Activated CD4-positive, CD25-positive, alpha-beta regulatory T cell treated with anti-CD3 and anti-CD28 coated beads, Interleukin-2, amount 50 U/mL, for 72 hours (primary cell): Measurements from ENCODE around the gene GTF2A1L.

Experiments used
- DNase-seq: peaks from one replicate; pipeline ENCODE4 v3.0.0; 2021

The GTF2A1L gene

DNA sequence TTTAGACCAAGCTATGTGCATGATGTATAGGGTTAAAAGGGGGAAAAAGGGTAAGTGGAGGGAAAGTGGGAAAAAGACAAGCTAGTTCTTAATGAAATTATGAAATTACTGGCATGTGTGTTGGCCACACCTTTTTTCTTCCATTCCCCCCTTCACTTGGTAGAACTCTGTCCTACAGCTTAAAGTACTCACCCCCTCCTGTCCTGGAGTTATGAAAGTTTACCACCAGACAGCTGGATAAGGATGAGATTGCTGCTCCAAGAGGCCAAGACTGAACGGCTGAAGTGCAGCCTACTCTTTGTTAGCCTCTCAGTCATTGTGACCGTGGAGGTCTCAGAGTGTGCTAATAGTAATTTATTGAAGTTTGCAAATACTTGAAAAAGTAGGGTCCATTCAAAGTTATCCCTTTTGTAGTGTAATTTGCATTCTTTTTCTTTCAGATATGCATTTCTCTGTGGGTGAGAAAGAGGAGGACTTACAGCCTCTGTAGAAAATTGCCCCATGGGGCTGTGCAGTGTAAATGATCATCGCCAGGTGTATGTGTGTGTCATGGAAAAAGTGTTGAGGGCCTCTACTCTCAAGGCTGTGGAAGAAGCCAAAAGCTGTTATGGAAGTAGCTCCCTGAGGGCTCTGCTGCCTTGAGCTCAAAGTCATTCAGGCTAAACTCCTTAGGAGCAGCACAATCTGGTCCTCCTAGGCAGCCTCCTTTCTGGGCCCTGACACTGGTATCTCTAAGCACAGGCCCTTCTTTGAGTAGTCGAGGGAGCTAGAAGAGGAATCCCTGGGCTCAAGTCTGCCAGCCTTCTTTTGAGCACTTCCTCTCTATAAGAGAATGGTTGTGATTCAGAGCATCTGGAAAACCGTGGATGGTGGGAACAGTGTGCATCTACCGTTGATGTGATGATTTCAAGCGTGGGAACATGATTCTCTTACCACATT, 91.7 kb downstream of the GTF2A1L start:
- DNase-seq = no peak

- DNase-seq = no peak
These were observed 93.7 kb downstream of the GTF2A1L start for GRCh38 chr2:48711343-48711742.

- DNase-seq = no peak
These were observed 94.5 kb downstream of the GTF2A1L start for GRCh38 chr2:48712151-48712550.

- no peak for DNase-seq
These were observed 96.0 kb downstream of the GTF2A1L start for GRCh38 chr2:48713647-48714046.

DNA sequence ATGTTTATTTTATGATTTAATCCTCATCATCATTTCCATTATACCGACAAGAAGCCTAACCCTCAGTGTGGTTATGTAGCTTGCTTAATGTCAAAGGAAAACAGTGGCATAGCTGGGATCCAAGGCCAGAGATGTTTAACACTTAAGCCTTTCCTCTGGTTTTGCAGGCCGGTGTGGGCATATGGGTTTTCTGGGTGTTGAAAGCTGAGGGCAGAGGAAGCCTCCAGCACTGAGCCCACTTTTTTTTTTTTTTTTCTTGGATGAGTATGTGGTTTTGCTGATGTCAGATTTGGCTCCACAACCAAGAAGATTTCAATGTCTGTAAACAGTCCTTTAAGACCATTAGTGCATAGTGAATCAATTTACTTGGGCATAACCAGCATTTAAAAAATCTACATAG, 96.6 kb downstream of the GTF2A1L start:
- DNase-seq = no peak

- no peak for DNase-seq
These were observed 97.6 kb downstream of the GTF2A1L start for GRCh38 chr2:48715042-48715899.

DNA sequence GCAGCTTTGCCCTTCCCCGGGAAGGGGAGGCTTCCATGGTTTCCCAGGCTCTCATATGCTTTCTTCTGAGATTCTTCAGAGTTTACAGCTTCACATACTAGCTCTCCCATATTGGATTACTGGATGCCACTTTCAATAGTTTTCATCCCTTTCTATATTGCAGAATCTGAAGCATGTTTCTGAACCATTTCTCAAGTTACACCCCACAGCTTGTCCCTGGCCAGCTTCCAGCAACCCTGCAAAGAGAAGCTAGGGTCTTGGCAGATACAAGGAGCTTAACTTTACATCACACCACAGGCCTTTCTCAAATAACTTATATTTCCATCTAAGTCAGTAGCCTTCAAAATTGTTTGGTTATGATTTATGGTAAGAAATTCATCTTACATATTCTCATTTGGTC, 98.3 kb downstream of the GTF2A1L start:
- DNase-seq = no peak

- DNase-seq = no peak
These were observed 100.2 kb downstream of the GTF2A1L start for GRCh38 chr2:48717846-48718245.

DNA sequence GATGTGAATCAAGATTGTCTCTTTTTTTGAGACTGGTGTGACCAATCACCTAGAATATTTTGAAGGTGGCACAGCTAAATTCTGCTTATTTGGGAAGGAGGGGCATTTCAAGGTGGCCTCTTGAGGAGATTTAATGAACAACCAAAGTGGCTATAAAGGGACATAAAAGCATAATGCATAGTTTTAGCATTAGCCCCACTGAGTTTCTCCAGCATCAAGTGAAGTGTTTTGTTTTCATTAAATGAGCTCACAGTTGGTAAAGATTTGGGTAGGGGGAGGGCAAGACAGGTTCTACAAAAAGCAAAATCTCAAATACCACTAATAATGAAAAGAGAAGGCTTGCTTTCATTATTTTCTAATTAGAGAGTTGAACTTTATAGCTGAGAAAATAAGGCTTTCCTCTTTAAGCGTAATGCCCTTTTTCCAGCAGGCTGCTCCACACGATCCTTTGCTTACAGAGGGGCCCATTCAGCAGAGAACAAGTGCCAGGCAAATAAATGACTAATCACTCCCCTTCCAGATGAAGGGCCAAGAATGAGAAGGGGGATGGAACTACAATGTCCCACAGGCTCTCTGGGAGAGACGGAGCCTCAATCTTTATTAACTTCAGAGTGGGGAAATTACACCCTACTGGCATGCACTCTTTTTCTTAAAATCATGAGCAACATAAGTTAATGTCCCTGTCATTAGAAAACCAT, 102.0 kb downstream of the GTF2A1L start:
- no peak for DNase-seq

GRCh38 chr2:48721158-48721557, 103.5 kb downstream of the GTF2A1L start:
- DNase-seq = no peak

- DNase-seq = no peak
These were observed 104.7 kb downstream of the GTF2A1L start for GRCh38 chr2:48722391-48722790.

DNA sequence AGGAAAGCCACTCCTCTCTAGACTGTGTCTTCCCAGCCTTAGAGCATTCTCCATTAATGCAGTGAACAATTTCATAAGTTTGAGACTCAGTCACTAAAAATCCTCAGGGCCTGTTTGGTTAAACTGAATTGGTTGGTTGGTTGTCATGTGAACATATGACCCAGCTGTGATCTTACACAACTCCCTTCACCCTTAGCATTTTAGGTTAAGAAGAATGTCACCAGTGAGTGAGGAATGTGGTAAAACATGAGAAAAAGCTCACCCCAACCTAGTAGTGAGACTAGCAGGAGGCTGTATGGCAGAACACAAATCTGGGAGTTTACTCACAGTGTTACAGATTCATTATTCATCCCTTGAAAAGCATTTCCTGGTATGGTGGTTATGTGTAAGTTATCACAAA, 105.5 kb downstream of the GTF2A1L start:
- no peak for DNase-seq

DNA sequence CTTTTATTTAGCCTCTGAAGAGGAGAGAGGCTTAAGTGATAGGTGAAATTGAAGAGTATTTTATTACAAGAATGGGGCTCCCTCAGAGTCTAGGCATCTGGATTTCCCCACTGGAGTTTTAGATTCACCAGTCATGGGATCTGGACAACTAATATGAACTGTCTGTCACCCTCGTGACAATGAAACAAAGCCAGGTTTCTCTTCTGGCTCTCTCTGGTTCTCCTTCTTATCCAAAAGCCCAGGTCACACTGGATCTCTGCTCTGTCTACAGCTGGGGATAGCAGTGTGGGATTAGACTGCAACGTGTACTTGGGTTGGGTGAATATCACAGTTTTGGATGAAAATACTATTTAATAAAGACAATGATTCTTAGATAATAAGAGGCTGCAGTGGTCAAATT, 106.6 kb downstream of the GTF2A1L start:
- no peak for DNase-seq

DNA sequence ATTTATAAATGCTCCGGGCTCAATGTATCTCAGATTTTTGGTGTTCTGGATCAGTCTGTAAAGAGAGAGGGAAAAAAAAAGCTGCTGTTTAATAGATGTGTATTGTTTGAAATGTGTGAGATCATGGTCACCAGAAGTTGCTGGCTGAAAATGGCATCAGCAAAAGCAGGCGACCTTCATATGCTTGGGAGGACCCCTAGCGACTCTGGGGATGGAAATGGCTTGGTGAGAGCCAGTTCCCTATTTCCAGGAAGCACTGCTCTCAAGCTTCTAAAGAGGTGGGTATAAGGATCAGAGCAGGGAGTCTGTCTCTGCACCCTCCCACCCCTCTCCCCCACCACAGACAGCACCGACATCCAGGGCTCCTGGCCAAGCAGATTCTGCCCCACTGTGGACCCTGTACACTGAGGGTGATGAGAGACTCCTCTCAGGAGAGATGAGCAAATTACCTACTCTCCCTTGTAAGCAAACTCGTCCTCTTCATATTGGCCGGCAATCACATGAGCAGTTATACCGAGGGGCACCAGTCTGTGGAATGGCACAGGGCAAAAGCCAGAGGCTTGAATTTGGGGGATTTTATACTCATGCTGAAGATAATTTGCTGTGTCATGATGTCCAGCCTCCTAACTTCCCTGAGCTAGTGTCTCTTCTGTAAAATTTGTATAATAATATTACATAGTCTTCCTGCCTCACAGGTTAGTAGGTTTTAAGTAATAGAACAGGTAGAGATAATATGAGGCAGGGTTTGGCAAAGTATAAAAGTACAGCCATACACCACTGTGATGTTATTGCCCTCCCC, 108.2 kb downstream of the GTF2A1L start:
- no peak for DNase-seq

- DNase-seq = no peak
These were observed 109.9 kb downstream of the GTF2A1L start for GRCh38 chr2:48727560-48727959.

- no peak for DNase-seq
These were observed 110.6 kb downstream of the GTF2A1L start for GRCh38 chr2:48728295-48728694.

- no peak for DNase-seq
These were observed 111.2 kb downstream of the GTF2A1L start for GRCh38 chr2:48728840-48729239.
